ENCODE results near the gene B3GAT2.

Gene B3GAT2

DNA sequence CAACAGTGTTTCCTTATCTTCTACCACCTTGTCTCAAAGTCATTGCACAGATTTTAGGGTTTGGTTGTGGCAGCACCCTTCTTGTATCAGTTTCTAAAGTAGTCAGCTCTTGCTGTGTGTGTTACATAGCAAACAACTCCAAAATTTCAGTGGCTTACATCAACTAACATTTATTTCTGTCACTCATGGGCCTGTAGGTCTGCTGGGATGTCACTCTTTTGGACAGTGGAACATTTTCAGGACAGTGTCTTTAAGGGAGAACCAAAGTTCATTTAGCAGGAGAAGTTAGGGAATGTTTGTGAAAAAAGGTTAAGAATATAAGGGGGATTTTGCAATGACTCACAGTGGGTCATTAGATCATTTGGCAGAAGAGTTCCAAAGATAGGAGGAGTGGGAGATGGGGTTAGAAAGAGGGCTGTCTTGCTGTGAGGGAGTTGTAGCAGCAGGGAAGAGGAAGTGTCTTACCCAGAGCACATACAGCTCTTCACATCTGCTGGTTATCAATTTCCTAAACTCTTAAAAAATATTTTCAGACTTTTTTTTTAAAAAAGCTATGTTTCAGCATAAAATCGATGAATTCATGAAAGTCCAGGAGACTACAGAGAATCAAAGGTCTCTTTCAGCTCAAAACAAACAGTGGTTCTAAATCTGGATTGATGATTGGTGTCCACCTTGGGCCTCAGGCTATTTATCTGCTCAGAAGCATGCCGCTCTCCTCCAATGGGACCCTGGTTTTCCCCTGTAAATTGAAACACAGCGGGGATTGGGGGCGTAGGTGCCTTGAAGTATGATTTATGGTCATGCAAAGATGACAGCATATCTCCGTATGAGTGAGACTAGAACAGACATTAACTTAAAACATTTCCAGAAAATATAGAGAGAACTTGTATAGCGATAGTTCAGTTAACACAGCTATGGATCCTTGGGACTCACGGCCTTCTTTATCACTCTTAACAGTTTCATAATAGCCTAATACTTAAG, 117.3 kb downstream of the B3GAT2 start:
- no peak for DNase-seq

- no peak for DNase-seq
These were observed 118.0 kb downstream of the B3GAT2 start for GRCh38 chr6:70838907-70839285.

- no peak for DNase-seq
These were observed 122.3 kb downstream of the B3GAT2 start for GRCh38 chr6:70834520-70834919.

DNA sequence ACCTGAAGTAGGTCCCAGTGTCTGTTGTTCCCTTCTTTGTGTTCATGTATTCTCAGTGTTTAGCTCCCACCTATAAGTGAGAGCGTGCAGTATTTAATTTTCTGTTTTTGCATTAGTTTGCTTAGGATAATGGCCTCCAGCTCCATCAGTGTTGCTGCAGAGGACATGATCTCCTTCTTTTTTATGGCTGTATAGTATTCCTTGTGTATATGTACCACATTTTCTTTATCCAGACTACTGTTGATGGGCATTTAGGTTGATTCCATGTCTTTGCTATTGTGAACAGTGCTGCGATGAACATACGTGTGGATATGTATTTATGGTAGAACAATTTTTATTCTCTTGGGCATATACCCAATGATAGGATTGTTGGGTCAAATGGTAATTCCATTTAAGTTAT, 125.4 kb downstream of the B3GAT2 start:
- DNase-seq, result no peak

GRCh38 chr6:70823651-70824050, 133.2 kb downstream of the B3GAT2 start:
- no peak for DNase-seq

DNA sequence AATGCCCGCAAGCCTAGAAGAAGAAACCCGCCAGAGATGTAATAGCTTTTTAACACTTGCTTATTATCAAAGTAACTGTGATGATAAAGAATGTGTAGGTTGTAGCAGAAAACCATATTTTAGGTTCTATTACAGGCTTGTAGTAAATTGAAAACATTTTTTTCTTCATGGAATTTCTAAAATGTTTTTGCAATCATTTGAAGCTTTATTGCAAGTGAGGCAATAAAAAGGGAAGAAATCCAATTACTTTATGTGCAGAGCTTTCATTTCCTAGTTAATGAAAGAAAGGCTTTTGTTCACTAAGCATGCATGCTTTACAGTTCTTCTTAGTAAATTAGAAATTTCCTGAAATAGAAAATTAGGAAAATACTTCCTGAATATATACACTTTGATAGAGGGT, 135.1 kb downstream of the B3GAT2 start:
- DNase-seq, result no peak

DNA sequence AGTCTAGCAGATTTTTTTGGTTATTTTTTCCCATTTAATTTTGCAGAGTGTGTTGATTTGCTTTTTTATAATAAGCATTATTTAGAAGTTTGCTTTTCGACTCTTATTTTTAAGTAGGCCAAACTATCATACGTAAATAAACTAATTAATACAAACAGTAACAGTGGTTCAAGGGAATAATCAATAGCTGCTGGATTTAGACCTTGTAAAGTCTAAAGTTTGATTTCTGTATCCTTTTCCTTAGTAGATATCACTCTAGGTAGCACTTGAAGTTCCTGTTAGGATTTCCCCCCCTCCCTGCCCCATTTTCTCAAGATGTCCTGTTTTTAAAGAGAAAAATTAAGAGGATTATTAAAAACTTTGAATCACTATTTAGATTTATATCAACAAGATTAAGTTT, 136.1 kb downstream of the B3GAT2 start:
- no peak for DNase-seq

DNA sequence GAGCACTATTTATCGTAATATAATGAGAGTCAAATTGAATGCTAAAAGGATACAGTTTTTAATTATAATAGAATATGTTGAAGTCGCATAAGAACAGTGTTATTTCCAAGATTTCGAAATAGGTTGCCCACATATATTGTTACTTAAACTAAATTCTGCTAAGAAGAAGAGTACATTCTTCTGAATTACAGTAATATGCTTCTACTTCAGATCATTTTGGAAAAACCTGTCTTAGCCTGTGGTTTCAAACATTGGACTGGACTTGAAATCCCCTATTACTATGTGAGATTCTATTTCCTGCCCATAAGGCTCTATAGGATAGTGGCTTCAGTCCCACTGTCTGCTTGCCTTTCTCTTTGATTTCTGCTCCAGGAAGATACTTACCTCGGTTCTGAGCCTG, 137.2 kb downstream of the B3GAT2 start:
- no peak for DNase-seq

DNA sequence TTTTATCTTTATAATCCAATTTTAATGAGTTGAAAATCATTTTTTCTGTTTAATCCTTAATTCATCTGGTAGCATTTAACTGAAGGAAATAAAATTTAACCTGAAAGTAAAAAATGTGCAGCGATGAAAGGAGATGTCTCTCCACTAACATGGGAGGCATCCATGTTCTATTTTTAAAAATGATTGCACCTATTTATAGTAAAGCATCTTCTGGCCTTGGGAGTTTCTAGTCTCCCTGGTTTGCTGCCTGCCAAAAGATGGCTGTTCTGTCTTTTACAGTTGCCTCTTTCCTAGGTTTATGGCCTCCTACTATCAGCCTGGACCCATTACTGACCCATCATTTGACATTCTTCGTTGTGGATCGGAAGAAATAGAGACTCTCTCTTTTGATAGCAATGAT, 143.0 kb downstream of the B3GAT2 start:
- DNase-seq, result no peak

- no peak for DNase-seq
These were observed 145.1 kb downstream of the B3GAT2 start for GRCh38 chr6:70811788-70812187.
